Liver (tissue), 3 donors: ENCODE data around the gene ST7.

Experiments
- CTCF ChIP-seq: fragments of 150-350 bp; IDR thresholded peaks from 2 replicates; pipeline ENCODE4 v1.5.1; 2017; ENCODE audit warnings: improper control_type of control experiment, low read depth, low read length; ENCODE audit not compliant: missing input control
- GABPA ChIP-seq, 2 donors: IDR thresholded peaks in 1 of 2; conservative IDR thresholded peaks in 1 of 2; 2 replicates each; pipeline ENCODE4 v1.6.1; 2016; ENCODE audit warnings: antibody characterized with exemption in 2 of 2, mild to moderate bottlenecking in 1 of 2, moderate library complexity in 1 of 2
- HNF4G ChIP-seq: IDR thresholded peaks from 2 replicates; pipeline ENCODE4 v1.6.1; 2016; ENCODE audit warnings: antibody characterized with exemption
- RAD21 ChIP-seq, 2 donors: IDR thresholded peaks; 2 replicates each; pipeline ENCODE4 v1.6.1; 2016; ENCODE audit warnings: antibody characterized with exemption in 2 of 2, mild to moderate bottlenecking in 2 of 2
- REST ChIP-seq: IDR thresholded peaks from 2 replicates; pipeline ENCODE4 v1.6.1; 2016; ENCODE audit warnings: antibody characterized with exemption, mild to moderate bottlenecking
- TAF1 ChIP-seq: conservative IDR thresholded peaks from 2 replicates; pipeline ENCODE4 v1.6.1; 2016; ENCODE audit warnings: antibody characterized with exemption, mild to moderate bottlenecking
- YY1 ChIP-seq: IDR thresholded peaks from 2 replicates; pipeline ENCODE4 v1.6.1; 2016; ENCODE audit warnings: antibody characterized with exemption, mild to moderate bottlenecking
- TF ChIP-seq, protein P1 (sequence below): IDR thresholded peaks from 2 replicates; pipeline ENCODE4 v1.6.1; 2016; ENCODE audit warnings: antibody characterized with exemption
- donor health status: healthy.
- donor health status: healthy.

DNA sequence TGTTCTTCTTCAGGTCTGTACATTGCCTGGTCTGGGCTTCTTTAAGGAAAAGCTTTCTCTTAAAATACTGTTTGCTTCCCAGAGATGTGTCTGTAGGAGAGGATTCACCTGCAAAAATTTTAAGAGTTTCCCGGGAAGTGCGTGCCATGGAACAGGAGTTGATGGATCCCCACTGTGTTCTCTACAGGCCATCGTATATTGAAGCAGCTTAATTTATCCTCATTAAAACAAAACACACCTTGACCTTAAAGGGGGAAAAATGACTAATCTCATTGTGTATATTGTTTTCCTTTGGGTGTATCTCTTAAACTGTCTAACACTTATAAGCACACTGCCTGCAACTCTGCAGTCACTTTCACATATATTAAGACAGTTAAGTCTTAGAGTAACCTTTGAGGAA, 111.4 kb downstream of the ST7 start:
- no peak for TF ChIP-seq CTCF
- TF ChIP-seq REST, result no peak
- no peak for TF ChIP-seq RAD21 (IDR thresholded peaks at IDR 0.05)
- TF ChIP-seq TAF1, result no peak
- no peak for TF ChIP-seq YY1
- no peak for TF ChIP-seq HNF4G
- TF ChIP-seq, protein P1, sequence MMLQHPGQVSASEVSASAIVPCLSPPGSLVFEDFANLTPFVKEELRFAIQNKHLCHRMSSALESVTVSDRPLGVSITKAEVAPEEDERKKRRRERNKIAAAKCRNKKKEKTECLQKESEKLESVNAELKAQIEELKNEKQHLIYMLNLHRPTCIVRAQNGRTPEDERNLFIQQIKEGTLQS, result no peak
- no peak for TF ChIP-seq GABPA (IDR thresholded peaks at IDR 0.05 in 1 of 2, conservative IDR thresholded peaks at IDR 0.05 in 1 of 2)
